HFF-Myc (cell line): ENCODE measurements around the gene SIDT1.
"Not testable (repeated sequence)": the region's sequence is repeated elsewhere in the genome, so short reads cannot be mapped to it uniquely, and the experiment has no call there.

ENCODE experiments used
- DNase-seq: peaks from one replicate; pipeline ENCODE4 v3.0.0-alpha.2; 2011; ENCODE audit warnings: low read depth; ENCODE audit errors: extremely low read depth
- H3K4me3 ChIP-seq: replicated peaks from 2 replicates; pipeline ENCODE4 v1.5.1; 2011; ENCODE audit warnings: low read depth, mild to moderate bottlenecking, control low read depth, low read length
- TF ChIP-seq, protein P1 (sequence below): IDR thresholded peaks from 2 replicates; pipeline ENCODE4 v1.5.1; 2012; ENCODE audit warnings: mild to moderate bottlenecking, low read depth, low read length, control low read depth; ENCODE audit errors: missing control alignments

Gene SIDT1

DNA sequence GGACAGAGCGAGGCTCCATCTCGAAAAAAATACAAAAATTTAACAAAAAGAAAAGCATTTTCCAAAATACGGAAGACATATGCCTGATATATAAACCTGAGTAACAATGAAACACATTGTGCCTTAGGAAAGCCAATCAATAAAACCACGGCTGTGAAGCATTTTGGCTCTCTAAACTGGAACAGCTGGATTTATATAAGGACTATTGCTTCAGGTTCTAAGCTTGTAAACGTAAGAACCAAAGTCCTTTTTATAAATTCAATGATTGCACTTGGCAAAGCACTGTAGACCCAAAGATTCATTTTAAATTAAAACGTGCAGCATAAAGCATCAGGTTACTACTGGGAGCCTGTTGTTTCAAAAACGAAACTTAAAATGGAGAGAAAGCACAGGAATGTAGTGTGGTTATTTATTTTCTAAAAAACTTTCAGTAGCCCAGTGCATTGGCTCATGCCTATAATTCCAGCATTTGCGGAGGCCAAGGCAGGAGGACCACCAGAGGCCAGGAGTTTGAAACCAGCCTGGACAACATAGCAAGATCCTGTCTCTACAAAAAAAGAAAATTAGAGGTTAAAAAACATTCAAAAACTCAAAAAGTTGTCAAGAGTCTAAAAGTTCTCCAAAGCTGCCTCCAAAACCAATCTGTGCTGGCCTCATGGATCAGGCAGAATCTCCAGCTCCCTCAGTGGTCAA, 102.6 kb downstream of the SIDT1 start:
- H3K4me3 ChIP-seq: no peak overlapping the region
- no peak for DNase-seq
- TF ChIP-seq, protein P1, sequence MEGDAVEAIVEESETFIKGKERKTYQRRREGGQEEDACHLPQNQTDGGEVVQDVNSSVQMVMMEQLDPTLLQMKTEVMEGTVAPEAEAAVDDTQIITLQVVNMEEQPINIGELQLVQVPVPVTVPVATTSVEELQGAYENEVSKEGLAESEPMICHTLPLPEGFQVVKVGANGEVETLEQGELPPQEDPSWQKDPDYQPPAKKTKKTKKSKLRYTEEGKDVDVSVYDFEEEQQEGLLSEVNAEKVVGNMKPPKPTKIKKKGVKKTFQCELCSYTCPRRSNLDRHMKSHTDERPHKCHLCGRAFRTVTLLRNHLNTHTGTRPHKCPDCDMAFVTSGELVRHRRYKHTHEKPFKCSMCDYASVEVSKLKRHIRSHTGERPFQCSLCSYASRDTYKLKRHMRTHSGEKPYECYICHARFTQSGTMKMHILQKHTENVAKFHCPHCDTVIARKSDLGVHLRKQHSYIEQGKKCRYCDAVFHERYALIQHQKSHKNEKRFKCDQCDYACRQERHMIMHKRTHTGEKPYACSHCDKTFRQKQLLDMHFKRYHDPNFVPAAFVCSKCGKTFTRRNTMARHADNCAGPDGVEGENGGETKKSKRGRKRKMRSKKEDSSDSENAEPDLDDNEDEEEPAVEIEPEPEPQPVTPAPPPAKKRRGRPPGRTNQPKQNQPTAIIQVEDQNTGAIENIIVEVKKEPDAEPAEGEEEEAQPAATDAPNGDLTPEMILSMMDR: no peak

DNA sequence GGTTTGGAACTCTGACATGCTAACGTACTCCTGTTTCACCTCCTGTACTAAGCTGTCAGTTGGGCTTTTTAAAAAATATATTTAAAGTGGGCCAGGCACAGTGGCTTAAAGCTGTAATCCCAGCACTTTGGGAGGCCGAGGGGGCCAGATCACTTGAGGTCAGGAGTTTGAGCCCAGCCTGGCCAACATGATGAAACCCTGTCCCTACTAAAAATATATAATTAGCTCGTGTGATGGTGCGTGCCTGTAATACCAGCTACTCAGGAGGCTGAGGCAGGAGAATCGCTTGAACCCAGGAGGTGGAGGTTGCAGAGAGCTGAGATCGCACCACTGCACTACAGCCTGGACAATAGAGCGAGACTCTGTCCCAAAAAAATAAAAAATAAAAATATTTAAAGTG, 103.7 kb downstream of the SIDT1 start:
- H3K4me3 ChIP-seq, DNase-seq: not testable (repeated sequence)

DNA sequence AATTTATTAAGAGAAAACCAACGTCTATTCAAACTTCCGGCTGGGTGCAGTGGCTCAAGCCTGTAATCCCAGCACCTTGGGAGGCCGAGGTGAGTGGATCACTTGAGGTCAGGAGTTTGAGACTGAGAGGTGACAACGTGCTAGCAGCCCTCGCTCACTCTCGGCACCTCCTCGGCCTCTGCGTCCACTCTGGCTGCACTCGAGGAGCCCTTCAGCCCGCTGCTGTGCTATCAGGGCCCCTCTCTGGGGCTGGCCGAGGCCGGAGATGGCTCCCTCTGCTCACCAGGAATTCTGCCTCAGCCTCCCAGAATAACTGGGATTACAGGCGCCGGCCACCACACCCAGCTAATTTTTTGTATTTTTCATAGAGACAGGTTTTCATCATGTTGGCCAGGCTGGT, 105.4 kb downstream of the SIDT1 start:
- TF ChIP-seq, protein P1: no peak
- H3K4me3 ChIP-seq: no peak overlapping the region
- no peak for DNase-seq

DNA sequence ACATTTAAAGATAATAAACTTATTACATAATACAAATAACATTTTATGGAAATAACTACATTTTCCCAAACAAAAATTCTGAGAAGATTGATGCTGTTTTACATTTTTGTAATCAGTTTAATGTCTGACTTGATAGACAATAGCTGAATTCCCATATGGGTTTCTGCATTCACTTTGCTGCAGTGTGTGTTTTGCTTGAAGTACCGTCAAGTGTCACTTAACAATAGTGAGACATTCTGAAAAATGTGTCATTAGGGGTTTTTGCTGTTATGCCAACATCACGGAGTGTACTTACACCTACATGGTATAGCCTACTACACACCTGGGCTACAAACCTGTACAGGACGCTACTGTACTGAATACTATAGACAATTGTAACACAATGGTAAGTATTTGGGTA, 106.6 kb downstream of the SIDT1 start:
- no peak for DNase-seq
- TF ChIP-seq, protein P1: no peak

DNA sequence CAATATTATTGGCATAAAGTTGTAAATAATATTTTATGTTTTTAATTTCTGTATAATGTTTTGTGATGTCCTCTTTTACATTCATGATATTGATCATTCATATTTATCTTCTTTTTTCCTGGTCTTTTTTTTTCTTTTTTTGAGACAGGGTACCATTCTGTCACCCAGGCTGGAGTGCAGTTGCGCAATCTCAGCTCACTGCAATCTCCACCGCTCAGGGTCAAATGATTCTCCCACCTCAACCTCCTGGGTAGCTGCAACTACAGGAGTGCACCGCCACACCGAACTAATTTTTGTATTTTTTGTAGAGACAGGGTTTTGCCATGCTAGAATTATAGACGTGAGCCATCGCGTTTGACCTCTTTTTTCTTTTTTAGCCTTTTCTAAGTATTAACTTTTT, 111.2 kb downstream of the SIDT1 start:
- no peak overlapping the region for H3K4me3 ChIP-seq
- DNase-seq: no peak
- TF ChIP-seq, protein P1: no peak

More for the DNA sequence above, 106.6 kb downstream of the SIDT1 start:
- H3K4me3 ChIP-seq: no peak overlapping the region

DNA sequence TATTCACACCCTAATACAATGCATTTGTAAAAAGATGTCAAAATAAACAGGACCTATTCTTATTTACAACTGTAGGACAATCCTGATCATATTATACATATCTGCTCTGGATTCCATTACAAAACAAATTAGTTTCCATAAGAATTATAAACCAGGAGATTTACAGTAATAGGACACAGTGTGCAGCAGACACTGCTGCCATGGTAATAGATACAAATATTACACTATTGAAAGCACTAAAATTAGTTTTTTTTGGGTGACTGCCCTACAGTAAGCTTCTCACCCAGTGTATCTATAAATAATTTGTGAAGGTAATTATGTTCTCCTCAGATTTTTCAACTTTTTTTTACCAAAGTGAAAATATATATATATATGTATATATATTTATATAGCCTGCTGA, 116.2 kb downstream of the SIDT1 start:
- TF ChIP-seq, protein P1: no peak

DNA sequence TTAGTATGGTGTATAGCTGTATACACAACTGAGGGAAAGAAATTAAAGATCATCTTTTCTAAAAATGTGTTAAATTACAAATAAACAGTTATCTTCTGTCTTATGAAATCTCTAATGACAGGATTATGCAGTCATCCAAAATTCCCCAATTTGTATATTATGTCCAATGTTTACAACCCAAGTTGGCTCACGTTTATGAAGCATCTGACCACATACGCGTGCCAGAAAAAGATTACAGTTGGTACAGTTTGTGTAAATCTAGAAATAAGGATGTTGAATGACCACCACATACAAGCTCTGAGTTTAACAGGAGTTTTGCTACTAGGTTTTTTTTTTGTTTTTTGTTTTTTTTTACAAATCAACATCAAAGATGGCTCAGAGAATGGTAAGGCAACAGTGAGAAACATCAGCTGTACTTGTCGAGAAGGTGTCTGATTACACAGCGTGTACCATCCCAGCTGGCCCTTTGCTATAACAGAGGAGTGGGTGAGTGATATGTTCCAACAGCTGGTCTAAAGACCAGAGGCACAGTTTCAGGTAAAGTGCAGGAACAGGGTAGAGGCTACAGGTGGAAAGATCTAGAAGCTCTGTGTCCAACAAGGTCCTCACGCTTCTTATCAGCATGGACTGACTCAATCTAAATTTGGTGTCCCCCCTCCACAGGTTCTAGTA, 117.0 kb downstream of the SIDT1 start:
- H3K4me3 ChIP-seq: no peak overlapping the region
- DNase-seq: no peak
- TF ChIP-seq, protein P1: no peak

More for the DNA sequence above, 116.2 kb downstream of the SIDT1 start:
- DNase-seq: no peak
- H3K4me3 ChIP-seq: no peak overlapping the region
